Body of pancreas (tissue), 4 donors: Measurements from ENCODE around the gene SEMA6A. TPM values are rescaled to one million over a fixed set of nuclear protein-coding genes. Genes with fewer than 3 reads are reported as not detected.

Experiments
- ATAC-seq: fragments of 150-250 bp; one replicate; pipeline ENCODE4 v1.9.1; 2016
- DNase-seq, 4 donors: peaks; one replicate each; pipeline ENCODE4 v3.0.0-alpha.2; 2019
- H3K27ac ChIP-seq, 4 donors: fragments of 200-600 bp; sonication (generic); 1 replicate in 3 of 4; 2 replicates in 1 of 4; pipeline versions ENCODE4 v1.5.1 to v1.6.1; 2016 to 2019; ENCODE audit warnings: mild to moderate bottlenecking in 1 of 4, mixed read lengths in 1 of 4, moderate library complexity in 1 of 4
- H3K27me3 ChIP-seq, 2 donors: fragments of 200-600 bp; sonication (generic); one replicate each; pipeline ENCODE4 v1.6.0; 2016; ENCODE audit warnings: mild to moderate bottlenecking in 1 of 2
- H3K36me3 ChIP-seq, 2 donors: fragments of 200-600 bp; sonication (generic); replicated peaks in 1 of 2; 2 replicates each; pipeline ENCODE4 v1.5.1; 2016; ENCODE audit warnings: low read depth in 2 of 2; ENCODE audit not compliant: insufficient read depth in 1 of 2
- H3K4me1 ChIP-seq: fragments of 200-600 bp; sonication (generic); one replicate; pipeline ENCODE4 v1.6.0; 2016
- H3K4me3 ChIP-seq, 2 donors: fragments of 200-600 bp; sonication (generic); 1 replicate in 1 of 2; 2 replicates in 1 of 2; pipeline ENCODE4 v1.5.1; 2016 to 2019
- H3K9me3 ChIP-seq, 3 donors: fragments of 200-600 bp; sonication (generic); 1 replicate in 2 of 3; 2 replicates in 1 of 3; pipeline ENCODE4 v1.5.1; 2016
- POLR2A ChIP-seq, 3 donors: fragments of 450-650 bp; IDR thresholded peaks; one replicate each; pipeline ENCODE4 v1.6.1; 2016; ENCODE audit warnings: antibody characterized with exemption in 3 of 3, mild to moderate bottlenecking in 2 of 3
- WGBS, 2 donors: methylation state at CpG; one replicate each; pipeline ENCODE4 v1.1.5; 2017; 5-methylcytosine and 5-hydroxymethylcytosine counted together
- intact Hi-C: fragments of 100-400 bp; cut with DNase I; formaldehyde crosslinking; loops from one replicate; pipeline ENCODE4 v1.15.1; 2023
- total RNA-seq, 2 donors: library from RNA; depleted of rRNA; stranded (reverse); fragments of >200 nt; gene quantifications; one replicate each; pipeline ENCODE4 v1.1.0, GENCODE V29; 2016
- TF ChIP-seq, protein P1 (sequence below), 7 experiments: fragments of 450-650 bp in 4 of 7; fragments of 200-600 bp in 3 of 7; sonication (generic) in 3 of 7; IDR thresholded peaks; one replicate each; pipeline ENCODE4 v1.5.1; 2016 to 2019; ENCODE audit warnings: antibody characterized with exemption in 7 of 7

The SEMA6A gene
- total RNA-seq, 2 donors from 2014 or later: 18.7 to 25.1 TPM

DNA sequence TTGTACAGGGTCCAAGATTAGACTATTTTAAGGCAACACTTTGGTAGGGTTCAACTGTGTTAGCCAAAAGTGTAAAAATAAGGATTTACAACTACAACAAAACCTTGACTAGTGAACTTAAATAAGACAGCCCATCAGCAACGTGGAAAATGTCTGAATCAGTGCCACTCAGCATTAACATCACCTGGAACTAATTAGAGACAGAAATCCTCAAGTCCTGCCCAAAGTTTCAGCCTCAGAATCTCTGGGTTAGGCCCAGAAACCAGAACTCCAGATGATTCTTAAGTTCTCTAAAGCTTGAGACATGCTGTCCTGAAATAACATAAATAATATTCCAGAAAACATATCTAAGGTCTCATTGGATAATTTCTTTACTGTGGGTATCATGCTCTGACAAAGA lies 118.6 kb downstream of the SEMA6A start:
- Histone ChIP-seq H3K27ac (no peak overlapping the region), H3K27me3 (no peaks in the 10 kb centered on the region), H3K36me3 (no peaks in the 10 kb centered on the region), H3K9me3 (no peaks in the 10 kb centered on the region), H3K4me3 (no peak overlapping the region), H3K4me1 (peaks cover 14% of the 10 kb centered on the region)
- DNase-seq (no peak), ATAC-seq (no peak)
- 64 to 77% methylated on average over 1 of the region's 1 CpG for WGBS, 2 donors
- intact Hi-C loops: no loop called here
- TF ChIP-seq POLR2A (IDR thresholded peaks at IDR 0.05): no peak
- TF ChIP-seq, protein P1, sequence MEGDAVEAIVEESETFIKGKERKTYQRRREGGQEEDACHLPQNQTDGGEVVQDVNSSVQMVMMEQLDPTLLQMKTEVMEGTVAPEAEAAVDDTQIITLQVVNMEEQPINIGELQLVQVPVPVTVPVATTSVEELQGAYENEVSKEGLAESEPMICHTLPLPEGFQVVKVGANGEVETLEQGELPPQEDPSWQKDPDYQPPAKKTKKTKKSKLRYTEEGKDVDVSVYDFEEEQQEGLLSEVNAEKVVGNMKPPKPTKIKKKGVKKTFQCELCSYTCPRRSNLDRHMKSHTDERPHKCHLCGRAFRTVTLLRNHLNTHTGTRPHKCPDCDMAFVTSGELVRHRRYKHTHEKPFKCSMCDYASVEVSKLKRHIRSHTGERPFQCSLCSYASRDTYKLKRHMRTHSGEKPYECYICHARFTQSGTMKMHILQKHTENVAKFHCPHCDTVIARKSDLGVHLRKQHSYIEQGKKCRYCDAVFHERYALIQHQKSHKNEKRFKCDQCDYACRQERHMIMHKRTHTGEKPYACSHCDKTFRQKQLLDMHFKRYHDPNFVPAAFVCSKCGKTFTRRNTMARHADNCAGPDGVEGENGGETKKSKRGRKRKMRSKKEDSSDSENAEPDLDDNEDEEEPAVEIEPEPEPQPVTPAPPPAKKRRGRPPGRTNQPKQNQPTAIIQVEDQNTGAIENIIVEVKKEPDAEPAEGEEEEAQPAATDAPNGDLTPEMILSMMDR (IDR thresholded peaks at IDR 0.05): no peak

DNA sequence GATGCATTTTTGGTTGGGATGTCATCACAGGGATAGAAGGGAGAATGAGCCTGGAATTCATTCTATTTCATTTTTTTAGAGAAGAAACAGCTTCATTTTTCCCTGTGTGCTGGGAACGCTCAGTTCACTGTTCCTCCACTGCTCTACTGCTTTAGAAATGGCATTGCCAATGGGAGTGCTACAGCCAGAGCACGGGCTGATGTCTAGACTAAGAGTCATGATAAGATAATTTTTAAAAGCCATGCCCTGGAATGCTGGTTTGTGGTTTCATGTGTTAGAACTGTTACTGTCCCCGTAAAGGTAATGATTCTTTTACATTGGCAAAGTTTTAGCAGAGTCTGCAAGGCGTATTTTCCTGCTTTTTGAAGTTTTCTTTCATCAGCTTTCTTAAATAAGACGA lies 119.6 kb downstream of the SEMA6A start:
- intact Hi-C loops: no loop called here
- Histone ChIP-seq H3K36me3 (no peaks in the 10 kb centered on the region), H3K4me1 (peaks cover 14% of the 10 kb centered on the region), H3K4me3 (no peak overlapping the region), H3K27me3 (no peaks in the 10 kb centered on the region), H3K27ac (no peak overlapping the region), H3K9me3 (no peaks in the 10 kb centered on the region)
- DNase-seq (no peak), ATAC-seq (no peak)
- TF ChIP-seq, protein P1 (IDR thresholded peaks at IDR 0.05): no peak
- no peak for TF ChIP-seq POLR2A (IDR thresholded peaks at IDR 0.05)
- 80 to 90% methylated on average over 5 of the region's 5 CpGs for WGBS, 2 donors

DNA sequence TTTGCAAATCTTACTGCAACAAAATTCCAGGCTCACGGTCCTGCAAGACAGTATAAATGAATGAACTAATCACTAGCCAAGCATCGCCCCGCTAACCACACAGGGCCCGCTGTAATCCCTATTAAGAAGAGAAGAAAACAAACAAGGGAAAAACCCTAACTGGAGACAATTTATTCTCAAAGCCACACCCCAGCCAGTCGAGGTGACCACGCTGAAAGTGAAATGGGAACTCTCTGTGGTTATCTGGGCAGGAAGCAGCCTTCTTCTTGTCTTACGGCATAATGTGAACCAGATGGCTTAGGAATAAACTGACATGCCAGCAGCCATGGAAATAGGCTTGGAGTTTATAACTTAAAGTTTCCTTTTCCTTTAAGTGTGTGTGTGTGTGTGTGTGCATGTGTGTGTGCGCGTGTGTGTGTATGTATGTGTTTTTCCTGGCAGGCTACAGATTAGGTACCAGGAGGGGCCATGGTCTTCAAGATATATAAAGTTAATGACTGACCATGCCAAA lies 120.2 kb downstream of the SEMA6A start:
- intact Hi-C loops: no loop called here
- ATAC-seq: peak; percentile 15
- no peak overlapping the region for H3K27ac ChIP-seq
- no peaks in the 10 kb centered on the region for H3K36me3 ChIP-seq
- no peaks in the 10 kb centered on the region for H3K27me3 ChIP-seq
- peaks cover 14% of the 10 kb centered on the region for H3K4me1 ChIP-seq
- H3K9me3 ChIP-seq: no peaks in the 10 kb centered on the region
- H3K4me3 ChIP-seq: no peak overlapping the region
- 51 to 52% methylated on average over 9 of the region's 9 CpGs for WGBS, 2 donors
- peak in 1 of 4 donors; percentile 21 for DNase-seq
- TF ChIP-seq, protein P1 (IDR thresholded peaks at IDR 0.05): no peak
- TF ChIP-seq POLR2A (IDR thresholded peaks at IDR 0.05): no peak

DNA sequence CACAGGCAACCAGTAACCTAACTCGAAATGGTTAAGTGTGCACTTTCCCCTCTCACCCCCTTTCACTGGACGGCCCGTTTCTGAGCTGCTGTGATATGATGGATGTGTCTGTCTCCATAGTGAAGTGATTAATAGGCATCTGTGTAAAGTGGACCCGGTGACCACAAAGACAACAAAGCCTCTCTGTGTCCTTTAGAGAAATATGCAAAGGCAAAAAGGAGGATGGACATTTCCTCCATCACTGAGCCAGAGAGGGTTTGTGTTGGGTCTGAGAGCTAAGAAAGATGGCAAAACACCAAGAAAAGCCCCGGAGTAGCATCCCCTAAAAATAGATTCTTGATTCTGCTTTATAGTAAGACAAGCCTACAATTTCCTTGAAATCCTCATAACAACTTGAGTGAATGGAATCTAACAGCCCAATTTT lies 120.6 kb downstream of the SEMA6A start:
- no peaks in the 10 kb centered on the region for H3K36me3 ChIP-seq
- DNase-seq (no peak), ATAC-seq (no peak)
- no peak overlapping the region for H3K4me3 ChIP-seq
- H3K27me3 ChIP-seq: no peaks in the 10 kb centered on the region
- TF ChIP-seq, protein P1 (IDR thresholded peaks at IDR 0.05): no peak
- TF ChIP-seq POLR2A (IDR thresholded peaks at IDR 0.05): no peak
- WGBS, 2 donors: 22 to 44% methylated on average over 5 of the region's 5 CpGs
- H3K27ac ChIP-seq: no peak overlapping the region
- intact Hi-C loops: no loop called here
- H3K4me1 ChIP-seq: peaks cover 14% of the 10 kb centered on the region
- no peaks in the 10 kb centered on the region for H3K9me3 ChIP-seq

DNA sequence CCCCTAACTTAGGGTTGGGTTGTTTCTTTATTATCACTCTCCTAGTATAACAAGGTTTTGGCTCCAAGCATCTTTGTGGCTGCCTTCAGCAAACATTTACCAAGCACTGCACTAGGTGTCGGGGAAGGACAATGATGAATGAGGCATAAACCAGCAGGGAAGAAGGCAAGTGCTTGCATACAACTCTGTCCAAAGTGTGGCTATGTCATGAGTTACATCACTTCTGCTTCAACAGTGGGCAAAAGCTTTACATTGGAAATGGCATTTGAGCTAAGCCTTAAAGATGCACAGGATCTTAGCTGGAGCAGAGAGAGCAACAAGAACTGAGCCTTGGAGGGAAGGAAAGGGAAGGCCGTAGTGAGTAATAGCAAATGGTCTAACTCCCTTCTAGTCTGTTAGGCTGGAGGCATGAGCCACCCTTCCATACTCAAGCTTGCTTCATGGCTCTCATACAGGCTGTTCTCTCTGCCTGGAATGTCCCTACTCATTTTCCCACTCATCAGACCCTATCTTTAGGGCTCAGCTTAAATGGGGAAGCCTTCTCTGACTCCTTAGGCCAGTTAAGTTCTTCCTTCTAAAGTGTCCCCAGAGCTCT lies 121.8 kb downstream of the SEMA6A start:
- H3K27me3 ChIP-seq: no peaks in the 10 kb centered on the region
- DNase-seq (no peak), ATAC-seq (no peak)
- WGBS, 2 donors: 78 to 85% methylated on average over 2 of the region's 2 CpGs
- intact Hi-C loops: no loop called here
- H3K27ac ChIP-seq: no peak overlapping the region
- H3K4me1 ChIP-seq: peaks cover 14% of the 10 kb centered on the region
- no peaks in the 10 kb centered on the region for H3K9me3 ChIP-seq
- no peaks in the 10 kb centered on the region for H3K36me3 ChIP-seq
- TF ChIP-seq, protein P1 (IDR thresholded peaks at IDR 0.05): no peak
- no peak for TF ChIP-seq POLR2A (IDR thresholded peaks at IDR 0.05)
- no peak overlapping the region for H3K4me3 ChIP-seq
